Vagina (tissue), 2 donors: ENCODE measurements around the gene TMPRSS13.

Experiments used
- POLR2AphosphoS5 ChIP-seq, 2 donors: sonication (generic); formaldehyde crosslinking; IDR thresholded peaks; one replicate each; pipeline ENCODE4 v1.9.0; 2017; ENCODE audit warnings: antibody characterized with exemption in 2 of 2, mild to moderate bottlenecking in 2 of 2, low read depth in 1 of 2; ENCODE audit not compliant: insufficient read depth in 1 of 2
- TF ChIP-seq, protein P1 (sequence below), 3 experiments: fragments of 450-650 bp in 2 of 3; fragments of 200-600 bp in 1 of 3; sonication (generic) in 1 of 3; IDR thresholded peaks; one replicate each; pipeline ENCODE4 v1.5.1; 2017 to 2019; ENCODE audit warnings: antibody characterized with exemption in 3 of 3, mild to moderate bottlenecking in 2 of 3, moderate library complexity in 2 of 3

DNA sequence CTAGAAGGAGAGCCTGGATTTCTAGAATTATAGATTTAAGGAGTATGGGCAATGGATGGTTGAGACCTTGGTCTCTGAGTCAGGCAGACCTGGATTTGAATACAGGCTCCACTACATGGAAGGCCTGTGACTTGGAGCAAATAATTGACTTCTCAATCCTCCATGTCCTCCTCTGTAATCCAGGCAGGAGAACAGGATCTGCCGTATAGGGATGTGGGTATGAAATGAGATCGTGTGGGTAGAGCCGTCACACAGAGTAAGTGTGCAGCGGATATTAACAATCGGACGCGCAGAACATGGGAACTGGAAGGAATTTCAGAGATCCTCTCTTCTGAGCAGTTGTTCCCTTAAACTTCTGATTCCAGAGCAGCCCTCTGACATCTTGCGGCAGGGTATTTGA lies 11.5 kb upstream of the TMPRSS13 start:
- no peak for TF ChIP-seq POLR2AphosphoS5 (IDR thresholded peaks at IDR 0.05; ENCODE audit: insufficient read depth in 1 of 2, low read depth in 1 of 2)
- TF ChIP-seq, protein P1, sequence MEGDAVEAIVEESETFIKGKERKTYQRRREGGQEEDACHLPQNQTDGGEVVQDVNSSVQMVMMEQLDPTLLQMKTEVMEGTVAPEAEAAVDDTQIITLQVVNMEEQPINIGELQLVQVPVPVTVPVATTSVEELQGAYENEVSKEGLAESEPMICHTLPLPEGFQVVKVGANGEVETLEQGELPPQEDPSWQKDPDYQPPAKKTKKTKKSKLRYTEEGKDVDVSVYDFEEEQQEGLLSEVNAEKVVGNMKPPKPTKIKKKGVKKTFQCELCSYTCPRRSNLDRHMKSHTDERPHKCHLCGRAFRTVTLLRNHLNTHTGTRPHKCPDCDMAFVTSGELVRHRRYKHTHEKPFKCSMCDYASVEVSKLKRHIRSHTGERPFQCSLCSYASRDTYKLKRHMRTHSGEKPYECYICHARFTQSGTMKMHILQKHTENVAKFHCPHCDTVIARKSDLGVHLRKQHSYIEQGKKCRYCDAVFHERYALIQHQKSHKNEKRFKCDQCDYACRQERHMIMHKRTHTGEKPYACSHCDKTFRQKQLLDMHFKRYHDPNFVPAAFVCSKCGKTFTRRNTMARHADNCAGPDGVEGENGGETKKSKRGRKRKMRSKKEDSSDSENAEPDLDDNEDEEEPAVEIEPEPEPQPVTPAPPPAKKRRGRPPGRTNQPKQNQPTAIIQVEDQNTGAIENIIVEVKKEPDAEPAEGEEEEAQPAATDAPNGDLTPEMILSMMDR (IDR thresholded peaks at IDR 0.05), result no peak
